ENCODE measurements around the gene HELZ.

Gene HELZ

DNA sequence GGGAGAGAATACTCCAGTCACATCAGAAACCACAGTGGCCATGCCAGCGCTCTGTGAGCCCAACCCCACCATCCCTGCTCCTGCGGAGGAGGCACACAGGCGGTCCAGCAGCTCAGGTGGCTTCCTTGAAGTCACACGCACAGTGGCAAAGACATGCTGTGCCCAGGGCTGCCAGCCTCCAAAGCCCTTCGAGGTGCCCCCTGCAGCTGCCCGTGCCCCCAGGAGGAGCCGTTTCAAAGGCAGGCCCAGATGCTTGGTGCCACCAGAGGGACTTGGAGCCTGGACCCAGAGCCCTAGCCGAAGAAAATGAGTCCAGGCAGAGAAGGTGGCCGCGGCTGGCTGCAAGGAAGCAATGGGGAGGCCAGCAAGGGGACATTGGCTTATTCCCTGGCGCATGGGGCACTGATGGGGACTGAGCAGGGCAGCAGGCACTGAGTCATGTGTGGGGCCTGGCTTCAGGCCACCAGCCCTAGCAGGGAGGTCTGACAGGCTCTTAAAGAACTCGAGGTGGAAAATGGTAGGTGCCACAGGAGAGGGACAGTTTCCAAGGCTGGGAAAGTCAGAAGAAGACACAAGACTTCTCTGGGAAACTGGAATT, 217.9 kb downstream of the HELZ start:
- Histone ChIP-seq H3K4me3 (ENCODE audit: insufficient read depth, low read depth, low read length) (no peak overlapping the region), H3K36me3 (ENCODE audit: control insufficient read depth, insufficient read depth, low read length) (no peaks in the 10 kb centered on the region), H3K27me3 (ENCODE audit: control insufficient read depth, insufficient read depth, low read length, poor library complexity, severe bottlenecking) (no peaks in the 10 kb centered on the region), H3K27ac (ENCODE audit: insufficient read depth, low read depth, low read length, poor library complexity, severe bottlenecking) (no peak overlapping the region), H3K9me3 (ENCODE audit: control insufficient read depth, low read length) (no peaks in the 10 kb centered on the region), H3K4me1 (ENCODE audit: control insufficient read depth, insufficient read depth, low read length) (no peaks in the 10 kb centered on the region)
- WGBS, 2 experiments, result 94% methylated on average over 12 of the region's 12 CpGs

DNA sequence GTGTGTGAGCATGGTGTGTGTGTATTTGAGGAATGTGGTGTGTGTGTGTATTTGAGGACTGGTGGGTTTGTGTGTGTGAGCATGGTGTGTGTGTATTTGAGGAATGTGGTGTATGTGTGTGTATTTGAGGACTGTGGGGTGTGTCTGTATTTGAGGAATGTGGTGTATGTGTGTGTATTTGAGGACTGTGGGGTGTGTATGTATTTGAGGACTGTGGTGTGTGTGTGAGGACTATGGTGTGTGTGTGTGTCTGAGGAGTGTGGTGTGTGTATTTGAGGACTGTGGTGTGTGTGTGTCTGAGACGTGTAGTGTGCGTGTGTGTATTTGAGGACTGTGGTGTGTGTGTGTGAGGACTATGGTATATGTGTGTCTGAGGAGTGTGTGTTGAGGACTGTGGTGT, 218.7 kb downstream of the HELZ start:
- Histone ChIP-seq H3K27ac (ENCODE audit: insufficient read depth, low read depth, low read length, poor library complexity, severe bottlenecking) (no peak overlapping the region), H3K27me3 (ENCODE audit: control insufficient read depth, insufficient read depth, low read length, poor library complexity, severe bottlenecking) (no peaks in the 10 kb centered on the region), H3K9me3 (ENCODE audit: control insufficient read depth, low read length) (no peaks in the 10 kb centered on the region), H3K36me3 (ENCODE audit: control insufficient read depth, insufficient read depth, low read length) (no peaks in the 10 kb centered on the region), H3K4me3 (ENCODE audit: insufficient read depth, low read depth, low read length) (no peak overlapping the region), H3K4me1 (ENCODE audit: control insufficient read depth, insufficient read depth, low read length) (no peaks in the 10 kb centered on the region)
- 79 to 91% methylated on average over 2 of the region's 2 CpGs for WGBS, 2 experiments

DNA sequence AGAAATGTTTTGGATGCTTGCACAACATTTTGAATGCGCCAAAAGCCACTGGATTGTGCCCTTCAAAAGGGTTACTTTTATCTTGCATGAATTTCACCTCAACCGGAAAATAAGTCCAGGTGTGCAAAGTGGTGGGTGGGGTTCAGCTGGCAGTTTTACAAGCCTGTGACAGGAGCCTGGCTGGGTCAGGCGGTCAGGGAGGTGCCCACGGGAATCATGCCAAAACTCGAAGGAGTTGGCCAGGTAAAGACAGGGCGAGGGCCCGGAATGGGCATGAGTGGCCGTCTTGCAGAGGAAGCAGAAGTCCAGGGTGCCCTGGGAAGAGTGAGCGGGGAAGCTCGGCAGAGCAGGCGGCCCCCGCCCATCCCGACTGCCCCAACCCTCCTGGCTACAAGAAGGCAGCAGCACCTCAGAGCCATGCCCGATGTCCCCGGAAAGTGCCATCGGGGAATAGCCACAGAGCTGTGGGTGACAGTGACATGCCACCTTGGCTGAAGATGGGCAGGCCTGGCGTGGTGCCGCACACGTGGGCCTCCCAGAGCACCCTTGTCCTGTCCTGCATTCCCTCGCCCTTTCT, 219.7 kb downstream of the HELZ start:
- no peak overlapping the region for H3K4me3 ChIP-seq (ENCODE audit: insufficient read depth, low read depth, low read length)
- H3K9me3 ChIP-seq (ENCODE audit: control insufficient read depth, low read length), result no peaks in the 10 kb centered on the region
- no peak overlapping the region for H3K27ac ChIP-seq (ENCODE audit: insufficient read depth, low read depth, low read length, poor library complexity, severe bottlenecking)
- 95 to 96% methylated on average over 20 of the region's 20 CpGs for WGBS, 2 experiments
- H3K4me1 ChIP-seq (ENCODE audit: control insufficient read depth, insufficient read depth, low read length), result no peaks in the 10 kb centered on the region
- no peaks in the 10 kb centered on the region for H3K36me3 ChIP-seq (ENCODE audit: control insufficient read depth, insufficient read depth, low read length)
- no peaks in the 10 kb centered on the region for H3K27me3 ChIP-seq (ENCODE audit: control insufficient read depth, insufficient read depth, low read length, poor library complexity, severe bottlenecking)

DNA sequence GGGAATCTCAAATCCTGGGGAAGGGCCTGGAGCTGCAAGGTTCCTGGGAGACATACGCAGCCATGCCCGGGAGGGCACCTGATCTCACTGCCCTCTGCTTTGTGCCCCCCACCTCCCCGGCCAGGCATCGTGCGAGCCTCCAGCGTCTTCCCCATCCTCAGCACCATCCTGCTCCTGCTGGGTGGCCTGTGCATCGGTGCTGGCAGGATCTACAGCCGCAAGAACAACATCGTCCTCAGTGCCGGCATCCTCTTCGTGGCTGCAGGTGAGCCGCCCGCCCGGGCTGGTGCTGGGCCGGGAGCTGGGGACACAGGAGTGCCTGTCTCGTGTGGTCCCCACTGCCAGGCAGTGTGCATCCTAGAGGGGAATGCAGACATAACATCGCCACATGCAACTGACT, 220.3 kb downstream of the HELZ start:
- Histone ChIP-seq H3K9me3 (ENCODE audit: control insufficient read depth, low read length) (no peaks in the 10 kb centered on the region), H3K4me3 (ENCODE audit: insufficient read depth, low read depth, low read length) (no peak overlapping the region), H3K27ac (ENCODE audit: insufficient read depth, low read depth, low read length, poor library complexity, severe bottlenecking) (no peak overlapping the region), H3K36me3 (ENCODE audit: control insufficient read depth, insufficient read depth, low read length) (no peaks in the 10 kb centered on the region), H3K27me3 (ENCODE audit: control insufficient read depth, insufficient read depth, low read length, poor library complexity, severe bottlenecking) (no peaks in the 10 kb centered on the region), H3K4me1 (ENCODE audit: control insufficient read depth, insufficient read depth, low read length) (no peaks in the 10 kb centered on the region)
- 93 to 96% methylated on average over 17 of the region's 17 CpGs for WGBS, 2 experiments

DNA sequence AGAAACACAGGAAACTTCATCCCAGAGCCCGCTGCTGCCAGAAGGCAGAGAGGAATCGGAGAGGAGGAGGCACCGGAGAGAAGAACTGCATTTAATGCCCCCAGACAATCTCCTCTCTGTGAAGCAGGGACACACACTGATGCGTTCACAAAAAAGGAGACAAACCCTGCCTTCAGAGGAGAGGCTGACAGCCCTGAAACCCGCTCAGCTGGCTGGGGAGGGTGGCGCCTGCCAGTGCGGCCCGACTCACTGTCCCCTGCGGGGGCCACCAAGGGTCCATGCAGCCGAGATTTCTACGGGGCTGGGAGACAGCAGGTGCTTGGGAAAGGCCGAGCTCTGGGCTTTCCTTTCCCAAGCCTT, 222.6 kb downstream of the HELZ start:
- Histone ChIP-seq H3K27ac (ENCODE audit: insufficient read depth, low read depth, low read length, poor library complexity, severe bottlenecking) (no peak overlapping the region), H3K27me3 (ENCODE audit: control insufficient read depth, insufficient read depth, low read length, poor library complexity, severe bottlenecking) (no peaks in the 10 kb centered on the region)
- 90 to 91% methylated on average over 12 of the region's 12 CpGs for WGBS, 2 experiments

DNA sequence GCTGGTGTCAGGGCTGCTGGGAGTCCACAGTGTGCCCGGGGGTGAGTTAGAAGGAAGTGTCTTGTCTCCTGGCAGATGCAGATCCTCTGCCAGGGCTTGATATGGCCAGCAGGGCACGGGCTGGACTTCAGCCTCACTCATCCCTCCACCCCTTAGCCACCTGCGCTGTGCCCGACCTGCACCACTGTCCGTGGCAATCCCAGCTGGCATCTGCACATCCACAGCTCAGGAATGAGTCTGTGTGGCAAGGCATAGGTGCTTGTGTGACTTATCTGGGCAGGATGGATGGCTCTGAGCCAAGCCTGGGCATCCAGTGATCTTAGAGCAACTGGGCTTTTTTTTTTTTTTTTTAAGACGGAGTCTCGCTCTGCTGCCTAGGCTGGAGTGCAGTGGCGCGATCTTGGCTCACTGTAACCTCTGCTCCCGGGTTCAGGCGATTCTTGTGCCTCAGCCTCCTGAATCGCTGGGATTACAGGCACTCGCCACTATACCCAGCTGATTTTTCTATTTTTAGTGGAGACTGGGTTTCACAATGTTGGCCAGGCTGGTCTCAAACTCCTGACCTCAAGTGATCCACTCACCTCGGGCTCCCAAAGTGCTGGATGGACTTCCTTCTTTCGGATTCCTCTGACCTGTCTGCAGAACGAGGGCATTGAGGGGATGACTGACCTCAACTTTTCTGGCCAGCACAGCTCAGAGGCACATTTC, 223.1 kb downstream of the HELZ start:
- Histone ChIP-seq H3K4me3 (ENCODE audit: insufficient read depth, low read depth, low read length) (no peak overlapping the region), H3K27me3 (ENCODE audit: control insufficient read depth, insufficient read depth, low read length, poor library complexity, severe bottlenecking) (no peaks in the 10 kb centered on the region), H3K4me1 (ENCODE audit: control insufficient read depth, insufficient read depth, low read length) (peaks cover 13% of the 10 kb centered on the region), H3K36me3 (ENCODE audit: control insufficient read depth, insufficient read depth, low read length) (no peaks in the 10 kb centered on the region), H3K9me3 (ENCODE audit: control insufficient read depth, low read length) (no peaks in the 10 kb centered on the region), H3K27ac (ENCODE audit: insufficient read depth, low read depth, low read length, poor library complexity, severe bottlenecking) (no peak overlapping the region)
- WGBS, 2 experiments, result 91 to 92% methylated on average over 16 of the region's 16 CpGs

More for the DNA sequence above, 222.6 kb downstream of the HELZ start:
- H3K36me3 ChIP-seq (ENCODE audit: control insufficient read depth, insufficient read depth, low read length), result no peaks in the 10 kb centered on the region
- no peak overlapping the region for H3K4me3 ChIP-seq (ENCODE audit: insufficient read depth, low read depth, low read length)
- peaks cover 13% of the 10 kb centered on the region for H3K4me1 ChIP-seq (ENCODE audit: control insufficient read depth, insufficient read depth, low read length)
- no peaks in the 10 kb centered on the region for H3K9me3 ChIP-seq (ENCODE audit: control insufficient read depth, low read length)

DNA sequence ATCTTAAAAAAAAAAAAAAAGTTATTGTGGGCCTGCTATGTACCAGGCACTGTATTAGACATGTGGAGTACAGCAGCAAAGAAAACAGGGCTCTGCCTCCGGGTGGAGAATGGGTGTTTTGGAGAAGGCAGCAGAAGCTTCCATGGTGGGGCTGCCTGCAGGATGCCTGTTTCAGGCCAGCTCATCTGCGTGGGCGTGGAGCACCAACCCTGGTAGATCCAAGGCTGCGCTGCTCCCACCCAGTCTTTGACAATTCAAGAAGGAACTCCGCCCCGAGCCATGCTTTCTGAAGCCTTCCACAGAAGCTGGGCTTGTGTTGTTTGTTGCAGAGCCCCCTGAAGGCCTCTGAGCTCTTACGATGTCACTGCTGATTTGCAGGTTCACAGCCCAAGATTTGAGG, 223.8 kb downstream of the HELZ start:
- Histone ChIP-seq H3K4me1 (ENCODE audit: control insufficient read depth, insufficient read depth, low read length) (peaks cover 13% of the 10 kb centered on the region), H3K36me3 (ENCODE audit: control insufficient read depth, insufficient read depth, low read length) (no peaks in the 10 kb centered on the region), H3K27me3 (ENCODE audit: control insufficient read depth, insufficient read depth, low read length, poor library complexity, severe bottlenecking) (no peaks in the 10 kb centered on the region), H3K9me3 (ENCODE audit: control insufficient read depth, low read length) (no peaks in the 10 kb centered on the region), H3K27ac (ENCODE audit: insufficient read depth, low read depth, low read length, poor library complexity, severe bottlenecking) (no peak overlapping the region), H3K4me3 (ENCODE audit: insufficient read depth, low read depth, low read length) (no peak overlapping the region)
- WGBS, 2 experiments, result 89 to 90% methylated on average over 7 of the region's 7 CpGs
